RKO (cell line): ENCODE measurements around the gene CASP2.

Source experiments
- DNase-seq: peaks from one replicate; pipeline ENCODE4 v3.0.0-alpha.2; 2016; ENCODE audit warnings: low spot score

The CASP2 gene

GRCh38 chr7:143337216-143337615 is 49.1 kb downstream of the CASP2 start:
- no peak for DNase-seq

- DNase-seq: no peak
Observed at GRCh38 chr7:143341842-143342241, 53.7 kb downstream of the CASP2 start.

GRCh38 chr7:143343596-143343995 is 55.4 kb downstream of the CASP2 start:
- no peak for DNase-seq

- no peak for DNase-seq
Observed at GRCh38 chr7:143345428-143345900, 57.3 kb downstream of the CASP2 start.

GRCh38 chr7:143346018-143346417 is 57.9 kb downstream of the CASP2 start:
- no peak for DNase-seq

GRCh38 chr7:143347950-143348349 is 59.8 kb downstream of the CASP2 start:
- DNase-seq: no peak

GRCh38 chr7:143351060-143351459 is 62.9 kb downstream of the CASP2 start:
- no peak for DNase-seq

- no peak for DNase-seq
Observed at GRCh38 chr7:143351574-143351973, 63.4 kb downstream of the CASP2 start.

- DNase-seq: no peak
Observed at GRCh38 chr7:143352531-143353002, 64.4 kb downstream of the CASP2 start.

- DNase-seq: no peak
Observed at GRCh38 chr7:143354376-143354775, 66.2 kb downstream of the CASP2 start.

- DNase-seq: no peak
Observed at GRCh38 chr7:143354965-143355364, 66.8 kb downstream of the CASP2 start.

GRCh38 chr7:143355450-143356385 is 67.6 kb downstream of the CASP2 start:
- DNase-seq: no peak

- DNase-seq: no peak
Observed at GRCh38 chr7:143356414-143357050, 68.4 kb downstream of the CASP2 start.
